ENCODE data around the gene PXMP4.

PXMP4 gene

DNA sequence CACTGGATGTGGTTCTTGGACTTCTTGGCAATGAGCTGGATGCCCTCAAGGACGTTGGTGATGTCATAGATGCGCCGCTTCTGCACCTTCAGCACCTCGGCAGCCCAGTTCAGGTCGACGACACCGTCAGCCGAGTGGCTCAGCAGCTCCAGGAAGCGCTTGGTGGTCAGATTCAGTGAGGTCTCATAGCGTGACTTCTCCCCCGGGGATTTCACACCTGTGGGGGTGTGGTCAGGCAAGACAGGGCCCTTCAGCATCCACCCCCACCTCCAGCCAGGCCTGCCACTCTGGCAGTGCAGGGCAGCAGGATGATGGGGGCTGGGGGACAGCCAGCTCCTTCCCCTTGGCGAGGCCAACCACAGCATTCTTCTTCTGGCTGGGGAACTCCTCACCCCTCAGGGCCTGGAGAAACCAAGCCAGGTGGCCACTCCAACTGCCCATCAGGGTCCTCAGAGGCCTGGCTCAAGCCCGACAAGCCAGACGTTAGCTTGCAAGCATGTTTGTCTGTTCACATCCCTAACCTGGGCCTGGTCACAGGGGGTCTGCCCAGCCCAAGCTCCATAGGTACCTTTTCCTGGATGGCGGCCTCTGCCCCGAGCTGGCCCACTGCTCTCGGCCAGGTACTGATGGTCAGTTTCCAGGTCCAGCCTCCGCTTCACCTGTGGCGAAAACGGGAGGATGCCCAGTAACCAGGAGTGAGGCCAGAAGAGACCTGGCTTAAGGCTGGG is 40.2 kb downstream of the PXMP4 start:
- no peak for ATAC-seq

DNA sequence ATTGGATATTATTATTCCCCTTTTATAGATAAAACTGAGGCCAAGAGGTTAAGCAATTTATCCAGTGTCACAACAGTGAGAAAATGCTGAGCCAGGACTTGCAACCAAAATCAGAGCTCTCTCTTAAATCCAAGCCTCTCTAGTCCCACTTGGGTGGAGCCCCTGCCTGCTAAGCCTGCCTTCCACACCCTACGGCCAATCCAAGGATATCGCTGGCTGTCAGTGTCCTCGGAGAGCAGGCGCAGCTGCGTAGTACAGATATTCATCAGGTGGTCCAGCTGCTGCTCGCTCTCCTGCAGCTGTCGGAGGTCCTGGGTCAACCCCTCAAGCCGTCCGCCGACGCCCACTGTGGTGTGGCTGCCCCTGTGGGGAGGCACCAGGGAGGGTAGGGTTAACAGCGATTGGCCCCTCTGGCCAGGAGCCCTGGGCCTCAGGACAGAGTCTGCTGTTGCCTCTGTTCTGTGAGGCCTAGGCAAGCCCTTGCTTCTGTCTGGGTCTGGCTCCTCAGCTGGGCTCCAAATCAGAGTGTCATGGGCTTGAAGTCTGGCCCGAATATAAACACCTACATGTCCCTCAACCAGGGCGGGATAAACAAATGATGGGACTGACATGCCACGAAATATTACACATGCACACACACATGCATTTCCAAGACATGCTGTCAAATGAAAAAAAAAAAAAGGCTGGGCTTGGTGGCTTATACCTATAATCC is 42.0 kb downstream of the PXMP4 start:
- TF ChIP-seq, protein P1, sequence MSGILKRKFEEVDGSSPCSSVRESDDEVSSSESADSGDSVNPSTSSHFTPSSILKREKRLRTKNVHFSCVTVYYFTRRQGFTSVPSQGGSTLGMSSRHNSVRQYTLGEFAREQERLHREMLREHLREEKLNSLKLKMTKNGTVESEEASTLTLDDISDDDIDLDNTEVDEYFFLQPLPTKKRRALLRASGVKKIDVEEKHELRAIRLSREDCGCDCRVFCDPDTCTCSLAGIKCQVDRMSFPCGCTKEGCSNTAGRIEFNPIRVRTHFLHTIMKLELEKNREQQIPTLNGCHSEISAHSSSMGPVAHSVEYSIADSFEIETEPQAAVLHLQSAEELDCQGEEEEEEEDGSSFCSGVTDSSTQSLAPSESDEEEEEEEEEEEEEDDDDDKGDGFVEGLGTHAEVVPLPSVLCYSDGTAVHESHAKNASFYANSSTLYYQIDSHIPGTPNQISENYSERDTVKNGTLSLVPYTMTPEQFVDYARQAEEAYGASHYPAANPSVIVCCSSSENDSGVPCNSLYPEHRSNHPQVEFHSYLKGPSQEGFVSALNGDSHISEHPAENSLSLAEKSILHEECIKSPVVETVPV (CRISPR knock-in tag; IDR thresholded peaks at IDR 0.05), result no peak
- TF ChIP-seq, protein P2, sequence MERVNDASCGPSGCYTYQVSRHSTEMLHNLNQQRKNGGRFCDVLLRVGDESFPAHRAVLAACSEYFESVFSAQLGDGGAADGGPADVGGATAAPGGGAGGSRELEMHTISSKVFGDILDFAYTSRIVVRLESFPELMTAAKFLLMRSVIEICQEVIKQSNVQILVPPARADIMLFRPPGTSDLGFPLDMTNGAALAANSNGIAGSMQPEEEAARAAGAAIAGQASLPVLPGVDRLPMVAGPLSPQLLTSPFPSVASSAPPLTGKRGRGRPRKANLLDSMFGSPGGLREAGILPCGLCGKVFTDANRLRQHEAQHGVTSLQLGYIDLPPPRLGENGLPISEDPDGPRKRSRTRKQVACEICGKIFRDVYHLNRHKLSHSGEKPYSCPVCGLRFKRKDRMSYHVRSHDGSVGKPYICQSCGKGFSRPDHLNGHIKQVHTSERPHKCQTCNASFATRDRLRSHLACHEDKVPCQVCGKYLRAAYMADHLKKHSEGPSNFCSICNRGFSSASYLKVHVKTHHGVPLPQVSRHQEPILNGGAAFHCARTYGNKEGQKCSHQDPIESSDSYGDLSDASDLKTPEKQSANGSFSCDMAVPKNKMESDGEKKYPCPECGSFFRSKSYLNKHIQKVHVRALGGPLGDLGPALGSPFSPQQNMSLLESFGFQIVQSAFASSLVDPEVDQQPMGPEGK (CRISPR knock-in tag; IDR thresholded peaks at IDR 0.05; ENCODE audit: borderline replicate concordance), result no peak
- no peak for TF ChIP-seq ESRRG (CRISPR knock-in tag; IDR thresholded peaks at IDR 0.05)
- TF ChIP-seq PPARA (CRISPR knock-in tag; IDR thresholded peaks at IDR 0.05; ENCODE audit: borderline replicate concordance), result no peak
- no peak for TF ChIP-seq ZNF8 (CRISPR knock-in tag; IDR thresholded peaks at IDR 0.05)
- TF ChIP-seq BACH2 (CRISPR knock-in tag; IDR thresholded peaks at IDR 0.05; ENCODE audit: borderline replicate concordance), result no peak
- TF ChIP-seq, protein P3, sequence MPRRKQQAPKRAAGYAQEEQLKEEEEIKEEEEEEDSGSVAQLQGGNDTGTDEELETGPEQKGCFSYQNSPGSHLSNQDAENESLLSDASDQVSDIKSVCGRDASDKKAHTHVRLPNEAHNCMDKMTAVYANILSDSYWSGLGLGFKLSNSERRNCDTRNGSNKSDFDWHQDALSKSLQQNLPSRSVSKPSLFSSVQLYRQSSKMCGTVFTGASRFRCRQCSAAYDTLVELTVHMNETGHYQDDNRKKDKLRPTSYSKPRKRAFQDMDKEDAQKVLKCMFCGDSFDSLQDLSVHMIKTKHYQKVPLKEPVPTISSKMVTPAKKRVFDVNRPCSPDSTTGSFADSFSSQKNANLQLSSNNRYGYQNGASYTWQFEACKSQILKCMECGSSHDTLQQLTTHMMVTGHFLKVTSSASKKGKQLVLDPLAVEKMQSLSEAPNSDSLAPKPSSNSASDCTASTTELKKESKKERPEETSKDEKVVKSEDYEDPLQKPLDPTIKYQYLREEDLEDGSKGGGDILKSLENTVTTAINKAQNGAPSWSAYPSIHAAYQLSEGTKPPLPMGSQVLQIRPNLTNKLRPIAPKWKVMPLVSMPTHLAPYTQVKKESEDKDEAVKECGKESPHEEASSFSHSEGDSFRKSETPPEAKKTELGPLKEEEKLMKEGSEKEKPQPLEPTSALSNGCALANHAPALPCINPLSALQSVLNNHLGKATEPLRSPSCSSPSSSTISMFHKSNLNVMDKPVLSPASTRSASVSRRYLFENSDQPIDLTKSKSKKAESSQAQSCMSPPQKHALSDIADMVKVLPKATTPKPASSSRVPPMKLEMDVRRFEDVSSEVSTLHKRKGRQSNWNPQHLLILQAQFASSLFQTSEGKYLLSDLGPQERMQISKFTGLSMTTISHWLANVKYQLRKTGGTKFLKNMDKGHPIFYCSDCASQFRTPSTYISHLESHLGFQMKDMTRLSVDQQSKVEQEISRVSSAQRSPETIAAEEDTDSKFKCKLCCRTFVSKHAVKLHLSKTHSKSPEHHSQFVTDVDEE (CRISPR knock-in tag; IDR thresholded peaks at IDR 0.05), result no peak
- no peak for TF ChIP-seq ZNF565 (CRISPR knock-in tag; conservative IDR thresholded peaks at IDR 0.05; ENCODE audit: low read depth)
- no peak for TF ChIP-seq ZFP3 (CRISPR knock-in tag; IDR thresholded peaks at IDR 0.05)
- TF ChIP-seq TCF4 (CRISPR knock-in tag; IDR thresholded peaks at IDR 0.05; ENCODE audit: borderline replicate concordance), result no peak
- TF ChIP-seq ZC3H10 (CRISPR knock-in tag; IDR thresholded peaks at IDR 0.05), result no peak
- no peak for TF ChIP-seq GLIS3 (CRISPR knock-in tag; IDR thresholded peaks at IDR 0.05)
- ATAC-seq, result no peak

More for the DNA sequence above, 40.2 kb downstream of the PXMP4 start:
- TF ChIP-seq ZFP3 (CRISPR knock-in tag; IDR thresholded peaks at IDR 0.05) (no peak), ZNF70 (CRISPR knock-in tag; IDR thresholded peaks at IDR 0.05) (no peak), PPARA (CRISPR knock-in tag; IDR thresholded peaks at IDR 0.05; ENCODE audit: borderline replicate concordance) (no peak), GLIS3 (CRISPR knock-in tag; IDR thresholded peaks at IDR 0.05) (no peak), BACH2 (CRISPR knock-in tag; IDR thresholded peaks at IDR 0.05; ENCODE audit: borderline replicate concordance) (no peak), ARNTL (CRISPR knock-in tag; IDR thresholded peaks at IDR 0.05; ENCODE audit: borderline replicate concordance, low read depth) (no peak), ISL1 (CRISPR knock-in tag; IDR thresholded peaks at IDR 0.05) (no peak), RARB (CRISPR knock-in tag; IDR thresholded peaks at IDR 0.05) (no peak), TOX (CRISPR knock-in tag; IDR thresholded peaks at IDR 0.05; ENCODE audit: borderline replicate concordance) (no peak)
- TF ChIP-seq, protein P2 (CRISPR knock-in tag; IDR thresholded peaks at IDR 0.05; ENCODE audit: borderline replicate concordance), result no peak
- TF ChIP-seq, protein P4, sequence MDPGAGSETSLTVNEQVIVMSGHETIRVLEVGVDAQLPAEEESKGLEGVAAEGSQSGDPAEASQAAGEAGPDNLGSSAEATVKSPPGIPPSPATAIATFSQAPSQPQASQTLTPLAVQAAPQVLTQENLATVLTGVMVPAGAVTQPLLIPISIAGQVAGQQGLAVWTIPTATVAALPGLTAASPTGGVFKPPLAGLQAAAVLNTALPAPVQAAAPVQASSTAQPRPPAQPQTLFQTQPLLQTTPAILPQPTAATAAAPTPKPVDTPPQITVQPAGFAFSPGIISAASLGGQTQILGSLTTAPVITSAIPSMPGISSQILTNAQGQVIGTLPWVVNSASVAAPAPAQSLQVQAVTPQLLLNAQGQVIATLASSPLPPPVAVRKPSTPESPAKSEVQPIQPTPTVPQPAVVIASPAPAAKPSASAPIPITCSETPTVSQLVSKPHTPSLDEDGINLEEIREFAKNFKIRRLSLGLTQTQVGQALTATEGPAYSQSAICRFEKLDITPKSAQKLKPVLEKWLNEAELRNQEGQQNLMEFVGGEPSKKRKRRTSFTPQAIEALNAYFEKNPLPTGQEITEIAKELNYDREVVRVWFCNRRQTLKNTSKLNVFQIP (CRISPR knock-in tag; IDR thresholded peaks at IDR 0.05; ENCODE audit: borderline replicate concordance, low read depth), result no peak
- TF ChIP-seq, protein P5, sequence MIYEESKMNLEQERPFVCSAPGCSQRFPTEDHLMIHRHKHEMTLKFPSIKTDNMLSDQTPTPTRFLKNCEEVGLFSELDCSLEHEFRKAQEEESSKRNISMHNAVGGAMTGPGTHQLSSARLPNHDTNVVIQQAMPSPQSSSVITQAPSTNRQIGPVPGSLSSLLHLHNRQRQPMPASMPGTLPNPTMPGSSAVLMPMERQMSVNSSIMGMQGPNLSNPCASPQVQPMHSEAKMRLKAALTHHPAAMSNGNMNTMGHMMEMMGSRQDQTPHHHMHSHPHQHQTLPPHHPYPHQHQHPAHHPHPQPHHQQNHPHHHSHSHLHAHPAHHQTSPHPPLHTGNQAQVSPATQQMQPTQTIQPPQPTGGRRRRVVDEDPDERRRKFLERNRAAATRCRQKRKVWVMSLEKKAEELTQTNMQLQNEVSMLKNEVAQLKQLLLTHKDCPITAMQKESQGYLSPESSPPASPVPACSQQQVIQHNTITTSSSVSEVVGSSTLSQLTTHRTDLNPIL (CRISPR knock-in tag; IDR thresholded peaks at IDR 0.05; ENCODE audit: low read depth), result no peak
